Ascending aorta (tissue), 2 donors: Measurements from ENCODE around the gene USP10. TPM values are rescaled to one million over a fixed set of nuclear protein-coding genes. Genes with fewer than 3 reads are reported as not detected.

ENCODE experiments used
- DNase-seq, 2 donors: peaks; one replicate each; pipeline ENCODE4 v3.0.0-alpha.2; 2019; ENCODE audit warnings: low spot score in 2 of 2
- H3K27ac ChIP-seq, 2 donors: fragments of 200-600 bp; sonication (generic); one replicate each; pipeline ENCODE4 v1.5.1; 2016 to 2017; ENCODE audit warnings: mild to moderate bottlenecking in 1 of 2
- H3K27me3 ChIP-seq: fragments of 200-600 bp; sonication (generic); one replicate; pipeline ENCODE4 v1.5.1; 2017
- H3K36me3 ChIP-seq, 2 donors: fragments of 200-600 bp; sonication (generic); one replicate each; pipeline ENCODE4 v1.5.1; 2016
- H3K4me1 ChIP-seq, 2 donors: fragments of 200-600 bp; sonication (generic); one replicate each; pipeline ENCODE4 v1.5.1; 2016 to 2017; ENCODE audit warnings: mild to moderate bottlenecking in 1 of 2
- H3K4me3 ChIP-seq, 2 donors: fragments of 200-600 bp; sonication (generic); one replicate each; pipeline ENCODE4 v1.5.1; 2016 to 2017; ENCODE audit warnings: mild to moderate bottlenecking in 1 of 2
- H3K9me3 ChIP-seq, 2 donors: fragments of 200-600 bp; sonication (generic); one replicate each; pipeline ENCODE4 v1.5.1; 2016
- CTCF ChIP-seq, 3 experiments: fragments of 200-600 bp in 2 of 3; fragments of 450-650 bp in 1 of 3; sonication (generic) in 2 of 3; IDR thresholded peaks; one replicate each; pipeline ENCODE4 v1.5.1; 2016 to 2019; ENCODE audit warnings: antibody characterized with exemption in 3 of 3, mild to moderate bottlenecking in 1 of 3, moderate library complexity in 1 of 3
- intact Hi-C: fragments of 100-400 bp; cut with DNase I; formaldehyde crosslinking; loops from one replicate; pipeline ENCODE4 v1.15.1; 2023
- total RNA-seq: library from RNA; depleted of rRNA; stranded (reverse); fragments of >200 nt; gene quantifications from one replicate; pipeline ENCODE4 v1.1.0, GENCODE V29; 2016

USP10 gene
- total RNA-seq, 1 donor from 2014 or later: 27.8 TPM

- Histone ChIP-seq H3K27me3 (no peaks in the 10 kb centered on the region), H3K27ac (no peak overlapping the region), H3K9me3 (no peaks in the 10 kb centered on the region), H3K36me3 (no peaks in the 10 kb centered on the region), H3K4me1 (no peaks in the 10 kb centered on the region), H3K4me3 (no peak overlapping the region)
- no peak for TF ChIP-seq CTCF (IDR thresholded peaks at IDR 0.05)
- DNase-seq: no peak
- intact Hi-C loops: no loop called here
These were observed 89.2 kb downstream of the USP10 start for GRCh38 chr16:84788920-84789391.

DNA sequence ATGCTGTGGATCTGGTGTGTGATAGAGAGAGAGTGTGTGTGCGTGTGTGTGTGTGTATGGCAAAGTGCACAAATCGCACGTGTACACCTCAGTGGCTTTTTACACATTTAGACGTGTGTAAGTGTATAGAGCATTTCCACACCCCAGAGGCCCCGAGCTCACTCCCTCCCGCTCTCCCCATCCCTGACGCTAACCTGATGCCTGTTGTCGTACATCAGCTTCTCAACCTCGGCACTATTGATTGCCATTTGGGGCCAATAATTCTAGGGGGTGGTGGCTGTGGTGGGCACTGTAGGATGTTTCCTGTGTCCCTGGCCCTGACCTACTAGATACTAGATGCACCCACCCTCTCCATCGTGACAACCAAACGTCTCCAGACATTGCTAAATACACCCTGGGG lies 89.6 kb downstream of the USP10 start:
- Histone ChIP-seq H3K36me3 (no peaks in the 10 kb centered on the region), H3K4me1 (no peaks in the 10 kb centered on the region), H3K27ac (no peak overlapping the region), H3K27me3 (no peaks in the 10 kb centered on the region), H3K9me3 (no peaks in the 10 kb centered on the region), H3K4me3 (no peak overlapping the region)
- intact Hi-C loops: no loop called here
- no peak for TF ChIP-seq CTCF (IDR thresholded peaks at IDR 0.05)
- no peak for DNase-seq

GRCh38 chr16:84790301-84790700 lies 90.5 kb downstream of the USP10 start:
- Histone ChIP-seq H3K4me3 (no peak overlapping the region), H3K27me3 (no peaks in the 10 kb centered on the region), H3K4me1 (no peaks in the 10 kb centered on the region), H3K27ac (no peak overlapping the region), H3K9me3 (no peaks in the 10 kb centered on the region), H3K36me3 (no peaks in the 10 kb centered on the region)
- intact Hi-C loops: no loop called here
- DNase-seq: no peak
- TF ChIP-seq CTCF (IDR thresholded peaks at IDR 0.05): no peak

DNA sequence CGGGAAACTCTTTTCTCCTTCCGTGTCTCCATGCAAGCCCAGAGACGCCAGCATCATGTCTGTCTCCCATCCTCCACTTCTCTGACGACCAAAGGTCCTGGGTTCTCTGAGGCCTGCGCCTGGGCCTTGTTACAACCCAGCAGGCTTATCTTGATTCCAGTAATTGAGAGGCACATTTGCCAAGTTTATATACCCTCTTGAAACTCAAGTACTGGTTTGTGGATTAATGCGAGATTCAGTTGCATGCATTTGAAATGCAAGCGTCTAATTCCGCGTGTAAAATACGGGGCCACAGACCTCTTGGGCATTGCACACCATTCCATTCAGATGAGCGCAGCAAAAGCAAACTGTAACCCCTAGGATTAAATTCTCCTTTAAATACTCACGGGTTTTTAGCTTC lies 91.3 kb downstream of the USP10 start:
- H3K27me3 ChIP-seq: no peaks in the 10 kb centered on the region
- no peak overlapping the region for H3K27ac ChIP-seq
- no peaks in the 10 kb centered on the region for H3K4me1 ChIP-seq
- no peaks in the 10 kb centered on the region for H3K36me3 ChIP-seq
- intact Hi-C loops: no loop called here
- no peak for DNase-seq
- H3K9me3 ChIP-seq: no peaks in the 10 kb centered on the region
- TF ChIP-seq CTCF (IDR thresholded peaks at IDR 0.05): no peak
- H3K4me3 ChIP-seq: no peak overlapping the region

DNA sequence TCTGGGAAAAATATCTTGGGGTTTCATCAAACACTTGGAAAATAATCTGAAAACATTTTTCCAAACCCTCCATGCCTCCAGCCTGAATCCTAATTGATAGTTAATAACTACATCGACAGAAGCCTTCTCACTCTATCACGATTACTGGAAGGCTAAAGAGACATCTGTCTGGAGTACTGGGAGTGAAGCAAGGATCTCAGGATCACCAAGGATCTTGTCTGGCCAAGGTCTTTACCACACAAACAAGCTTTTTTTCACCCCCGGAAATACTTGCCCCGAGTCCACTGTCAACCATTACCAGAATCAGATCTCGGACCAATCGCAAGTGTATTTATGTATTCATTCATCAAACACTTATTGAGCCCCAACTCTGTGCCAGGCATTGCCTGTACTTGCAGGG lies 91.7 kb downstream of the USP10 start:
- Histone ChIP-seq H3K4me3 (no peak overlapping the region), H3K36me3 (no peaks in the 10 kb centered on the region), H3K27ac (no peak overlapping the region), H3K27me3 (no peaks in the 10 kb centered on the region), H3K4me1 (no peaks in the 10 kb centered on the region), H3K9me3 (no peaks in the 10 kb centered on the region)
- no peak for TF ChIP-seq CTCF (IDR thresholded peaks at IDR 0.05)
- no peak for DNase-seq
- intact Hi-C loops: no loop called here

- Histone ChIP-seq H3K27me3 (no peaks in the 10 kb centered on the region), H3K27ac (no peak overlapping the region), H3K4me1 (no peaks in the 10 kb centered on the region), H3K9me3 (no peaks in the 10 kb centered on the region), H3K36me3 (no peaks in the 10 kb centered on the region), H3K4me3 (no peak overlapping the region)
- intact Hi-C loops: no loop called here
- no peak for DNase-seq
- TF ChIP-seq CTCF (IDR thresholded peaks at IDR 0.05): no peak
These were observed 94.4 kb downstream of the USP10 start for GRCh38 chr16:84794186-84794585.
